Neural cell (in vitro differentiated cells): Measurements from ENCODE around the gene ABCC11.

Experiments
- EP300 ChIP-seq: fragments of 450-650 bp; conservative IDR thresholded peaks from 2 replicates; pipeline ENCODE4 v1.6.1; 2014; ENCODE audit warnings: antibody characterized with exemption, mild to moderate bottlenecking, moderate library complexity; ENCODE audit not compliant: poor library complexity, severe bottlenecking
- MXI1 ChIP-seq: fragments of 450-650 bp; conservative IDR thresholded peaks from 2 replicates; pipeline ENCODE4 v1.6.1; 2014; ENCODE audit warnings: antibody characterized with exemption, mild to moderate bottlenecking; ENCODE audit not compliant: poor library complexity, severe bottlenecking

GRCh38 chr16:48155926-48156789 lies 91.2 kb downstream of the ABCC11 start, which contains the start of gene ABCC12:
- TF ChIP-seq EP300 (no peak), MXI1 (no peak)
